Measurements from ENCODE around the gene VCP.

VCP gene

GRCh38 chr9:35048511-35048910, 23.9 kb downstream of the VCP start:
- no peak for TF ChIP-seq CTCF (IDR thresholded peaks at IDR 0.05; ENCODE audit: poor library complexity, severe bottlenecking)
- ATAC-seq (ENCODE audit: low read depth) (no peak), DNase-seq (ENCODE audit: low spot score) (no peak)
- no peak overlapping the region for H3K4me3 ChIP-seq (ENCODE audit: severe bottlenecking)
- no peaks in the 10 kb centered on the region for H3K9me3 ChIP-seq (ENCODE audit: severe bottlenecking)
- H3K27me3 ChIP-seq (ENCODE audit: insufficient read depth, poor library complexity, severe bottlenecking), result no peaks in the 10 kb centered on the region
- H3K36me3 ChIP-seq (ENCODE audit: low read depth), result peaks cover 8% of the 10 kb centered on the region; the same call in 1 of the 2 replicates
- no peak overlapping the region for H3K27ac ChIP-seq (ENCODE audit: poor library complexity, severe bottlenecking)
- H3K4me1 ChIP-seq (ENCODE audit: insufficient read depth, poor library complexity, severe bottlenecking), result no peaks in the 10 kb centered on the region

GRCh38 chr9:35044071-35044470, 28.4 kb downstream of the VCP start:
- H3K27ac ChIP-seq (ENCODE audit: poor library complexity, severe bottlenecking), result no peak overlapping the region
- DNase-seq (ENCODE audit: low spot score) (no peak), ATAC-seq (ENCODE audit: low read depth) (no peak)
- peaks cover 4% of the 10 kb centered on the region for H3K4me1 ChIP-seq (ENCODE audit: insufficient read depth, poor library complexity, severe bottlenecking)
- 0 out of 2 replicates have a peak, but pooled peaks cover 3% of the 10 kb centered on the region for H3K36me3 ChIP-seq (ENCODE audit: low read depth)
- H3K27me3 ChIP-seq (ENCODE audit: insufficient read depth, poor library complexity, severe bottlenecking), result no peaks in the 10 kb centered on the region
- no peak overlapping the region for H3K4me3 ChIP-seq (ENCODE audit: severe bottlenecking)
- TF ChIP-seq CTCF (IDR thresholded peaks at IDR 0.05; ENCODE audit: poor library complexity, severe bottlenecking), result no peak
- no peaks in the 10 kb centered on the region for H3K9me3 ChIP-seq (ENCODE audit: severe bottlenecking)

GRCh38 chr9:35042891-35043545, 29.4 kb downstream of the VCP start:
- peaks cover 4% of the 10 kb centered on the region for H3K4me1 ChIP-seq (ENCODE audit: insufficient read depth, poor library complexity, severe bottlenecking)
- ATAC-seq (ENCODE audit: low read depth), result no peak

GRCh38 chr9:35042081-35042604, 30.3 kb downstream of the VCP start:
- Histone ChIP-seq H3K27ac (ENCODE audit: poor library complexity, severe bottlenecking) (peak overlapping the region; percentile 6), H3K4me3 (ENCODE audit: severe bottlenecking) (no peak overlapping the region), H3K27me3 (ENCODE audit: insufficient read depth, poor library complexity, severe bottlenecking) (no peaks in the 10 kb centered on the region), H3K36me3 (ENCODE audit: low read depth) (no peaks in the 10 kb centered on the region), H3K4me1 (ENCODE audit: insufficient read depth, poor library complexity, severe bottlenecking) (peaks cover 4% of the 10 kb centered on the region), H3K9me3 (ENCODE audit: severe bottlenecking) (no peaks in the 10 kb centered on the region)
- peak; percentile 39 for ATAC-seq (ENCODE audit: low read depth)
- no peak for TF ChIP-seq CTCF (IDR thresholded peaks at IDR 0.05; ENCODE audit: poor library complexity, severe bottlenecking)
- no peak for DNase-seq (ENCODE audit: low spot score)

More at GRCh38 chr9:35042891-35043545, 29.4 kb downstream of the VCP start:
- peak overlapping the region; percentile 6 for H3K27ac ChIP-seq (ENCODE audit: poor library complexity, severe bottlenecking)
- H3K36me3 ChIP-seq (ENCODE audit: low read depth), result no peaks in the 10 kb centered on the region
- no peak for TF ChIP-seq CTCF (IDR thresholded peaks at IDR 0.05; ENCODE audit: poor library complexity, severe bottlenecking)
- no peaks in the 10 kb centered on the region for H3K27me3 ChIP-seq (ENCODE audit: insufficient read depth, poor library complexity, severe bottlenecking)
- H3K9me3 ChIP-seq (ENCODE audit: severe bottlenecking), result no peaks in the 10 kb centered on the region
- H3K4me3 ChIP-seq (ENCODE audit: severe bottlenecking), result no peak overlapping the region
- DNase-seq (ENCODE audit: low spot score), result no peak

Measured in RWPE2 (cell line).